NCI-H345 treated with DMSO at 0.1 percent for 48 hours (cell line): Measurements from ENCODE around the gene COPG2.

ENCODE experiments used
- DNase-seq: peaks from one replicate; lab custom pipeline; 2025; ENCODE audit not compliant: unreplicated experiment; lab: John Stamatoyannopoulos, UW

COPG2 gene

GRCh38 chr7:130478991-130479390 lies 189.6 kb downstream of the COPG2 start:
- no peak for DNase-seq

GRCh38 chr7:130476297-130477150 lies 192.0 kb downstream of the COPG2 start:
- DNase-seq: no peak

GRCh38 chr7:130475776-130476175 lies 192.8 kb downstream of the COPG2 start:
- no peak for DNase-seq

- no peak for DNase-seq
Measured at GRCh38 chr7:130473876-130474275, 194.7 kb downstream of the COPG2 start.

- no peak for DNase-seq
Measured at GRCh38 chr7:130473289-130473688, 195.3 kb downstream of the COPG2 start.

- DNase-seq: no peak
Measured at GRCh38 chr7:130471974-130472373, 196.6 kb downstream of the COPG2 start.

- DNase-seq: no peak
Measured at GRCh38 chr7:130468612-130469011, 199.9 kb downstream of the COPG2 start.

GRCh38 chr7:130463553-130464434 lies 204.8 kb downstream of the COPG2 start:
- no peak for DNase-seq

GRCh38 chr7:130461272-130461671 lies 207.3 kb downstream of the COPG2 start:
- DNase-seq: no peak

GRCh38 chr7:130458257-130458656 lies 210.3 kb downstream of the COPG2 start:
- DNase-seq: no peak
